Psoas muscle (tissue), 8 donors: ENCODE results near the gene ABCA13. TPM values are rescaled to one million over a fixed set of nuclear protein-coding genes. Genes with fewer than 3 reads are reported as not detected.

Experiments
- ATAC-seq, 4 donors: fragments of 200-7000 bp; cut with Tn5 transposase; one replicate each; pipeline ENCODE4 v1.9.1; 2020; ENCODE audit warnings: moderate library complexity in 3 of 4, mild to moderate bottlenecking in 2 of 4
- DNase-seq, 2 donors: peaks; one replicate each; pipeline ENCODE4 v3.0.0-alpha.2; 2020
- H3K27ac ChIP-seq: fragments of 200-600 bp; one replicate; pipeline ENCODE4 v1.8.0; 2022
- H3K27me3 ChIP-seq, 3 donors: fragments of 200-600 bp in 1 of 3; one replicate each; pipeline versions ENCODE4 v1.6.1 to v1.8.0; 2013 to 2022; ENCODE audit warnings: low read length in 2 of 3, mild to moderate bottlenecking in 2 of 3, moderate library complexity in 1 of 3; ENCODE audit not compliant: insufficient read depth in 3 of 3
- H3K36me3 ChIP-seq, 2 donors: fragments of 200-600 bp in 1 of 2; one replicate each; pipeline versions ENCODE4 v1.6.1 to v1.8.0; 2013 to 2022; ENCODE audit warnings: low read depth in 1 of 2, mild to moderate bottlenecking in 1 of 2, moderate library complexity in 1 of 2; ENCODE audit not compliant: insufficient read depth in 1 of 2
- H3K4me1 ChIP-seq: fragments of 200-600 bp; one replicate; pipeline ENCODE4 v1.8.0; 2022
- H3K4me3 ChIP-seq: fragments of 200-600 bp; one replicate; pipeline ENCODE4 v1.8.0; 2022; ENCODE audit warnings: mild to moderate bottlenecking
- H3K9me3 ChIP-seq: fragments of 200-600 bp; one replicate; pipeline ENCODE4 v1.8.0; 2022
- CTCF ChIP-seq: fragments of 200-600 bp; IDR thresholded peaks from one replicate; pipeline ENCODE4 v1.8.0; 2022; ENCODE audit warnings: antibody characterized with exemption
- WGBS, 3 donors: extraction: QIAGEN DNeasy Blood & Tissue Kit; methylation state at CpG; one replicate each; pipeline versions ENCODE4 v1.1.6 to v1.1.7; 2013; 5-methylcytosine and 5-hydroxymethylcytosine counted together
- intact Hi-C, 2 donors: fragments of 100-400 bp; cut with DNase I; formaldehyde crosslinking; loops; one replicate each; pipeline versions ENCODE4 v1.11.0 to v1.14.2; 2022
- polyA plus RNA-seq, 3 donors: library from polyadenylated mRNA; stranded (reverse); fragments of 200-250 nt; gene quantifications; one replicate each; pipeline ENCODE4 v1.2.3, GENCODE V29; 2013
- total RNA-seq, 4 donors: library from RNA; stranded (reverse); fragmentation: NEBNext Ultra II Directional in 2 of 4; extraction: Animal tissue kit (Norgen Biotek cat#: 25700) in 2 of 4; gene quantifications; one replicate each; pipeline versions ENCODE4 v1.2.1 to v1.2.4, GENCODE V29; 2021 to 2023
- donor health status: healthy with polysubstance abuse.
- donor health status: DM: no; HTN: no; CAD: no; lungs with moderate emphysema.
- donor health status: Bipolar disorder and iron deficiency.
- donor health status: healthy.
- donor health status: DM: yes; HTN: yes; CAD: no.
- donor health status: DM: no; HTN: no; CAD: no.
- donor health status: DM: no; HTN: no; CAD: no.
- donor health status: DM: yes; HTN: yes; CAD: no.

Gene ABCA13
- total and polyA plus RNA-seq, 7 donors: 0.06 to 0.12 (median 0.10) TPM; not detected in 4

- 85 to 97% (median 94%) methylated on average over 2 of the region's 2 CpGs for WGBS, 3 donors
- H3K4me1 ChIP-seq: no peaks in the 10 kb centered on the region
- ATAC-seq (no peak), DNase-seq (no peak)
- H3K27ac ChIP-seq: no peak overlapping the region
- no peak overlapping the region for H3K4me3 ChIP-seq
- no peak for TF ChIP-seq CTCF
- intact Hi-C loops: no loop called here
- no peaks in the 10 kb centered on the region for H3K36me3 ChIP-seq
- H3K27me3 ChIP-seq: no peaks in the 10 kb centered on the region
- H3K9me3 ChIP-seq: no peaks in the 10 kb centered on the region
Measured at GRCh38 chr7:48594349-48594748, 423.1 kb downstream of the ABCA13 start.

GRCh38 chr7:48595756-48596155, 424.5 kb downstream of the ABCA13 start:
- no peak overlapping the region for H3K4me3 ChIP-seq
- no peaks in the 10 kb centered on the region for H3K27me3 ChIP-seq
- H3K4me1 ChIP-seq: no peaks in the 10 kb centered on the region
- no peaks in the 10 kb centered on the region for H3K9me3 ChIP-seq
- no peak overlapping the region for H3K27ac ChIP-seq
- intact Hi-C loops: no loop called here
- DNase-seq: no peak
- WGBS, 3 donors: 21 to 25% (median 23%) methylated on average over 5 of the region's 5 CpGs
- no peaks in the 10 kb centered on the region for H3K36me3 ChIP-seq
- ATAC-seq: no peak
- TF ChIP-seq CTCF: no peak

GRCh38 chr7:48610705-48611104, 439.4 kb downstream of the ABCA13 start:
- Histone ChIP-seq H3K4me3 (no peak overlapping the region), H3K27me3 (no peaks in the 10 kb centered on the region), H3K27ac (no peak overlapping the region), H3K36me3 (no peaks in the 10 kb centered on the region), H3K4me1 (no peaks in the 10 kb centered on the region), H3K9me3 (no peaks in the 10 kb centered on the region)
- ATAC-seq (no peak), DNase-seq (no peak)
- WGBS, 3 donors: 72 to 79% (median 73%) methylated on average over 2 of the region's 2 CpGs
- intact Hi-C loops: no loop called here
- TF ChIP-seq CTCF: no peak

GRCh38 chr7:48611993-48612392, 440.7 kb downstream of the ABCA13 start:
- Histone ChIP-seq H3K9me3 (no peaks in the 10 kb centered on the region), H3K27me3 (no peaks in the 10 kb centered on the region), H3K27ac (no peak overlapping the region), H3K4me3 (no peak overlapping the region), H3K36me3 (no peaks in the 10 kb centered on the region), H3K4me1 (no peaks in the 10 kb centered on the region)
- TF ChIP-seq CTCF: no peak
- intact Hi-C loops: no loop called here
- ATAC-seq (no peak), DNase-seq (no peak)
- WGBS, 3 donors: 82 to 87% (median 86%) methylated on average over 3 of the region's 3 CpGs

GRCh38 chr7:48617508-48617907, 446.2 kb downstream of the ABCA13 start:
- WGBS, 3 donors: 30 to 36% (median 33%) methylated on average over 7 of the region's 7 CpGs
- intact Hi-C loops: no loop called here

More at GRCh38 chr7:48617508-48617907, 446.2 kb downstream of the ABCA13 start:
- Histone ChIP-seq H3K4me1 (no peaks in the 10 kb centered on the region), H3K4me3 (no peak overlapping the region), H3K9me3 (no peaks in the 10 kb centered on the region), H3K27ac (no peak overlapping the region), H3K27me3 (no peaks in the 10 kb centered on the region), H3K36me3 (no peaks in the 10 kb centered on the region)
- TF ChIP-seq CTCF: no peak
- no peak for DNase-seq
- no peak for ATAC-seq
